Measurements from ENCODE around the gene SLC25A26. TPM values are rescaled to one million over a fixed set of nuclear protein-coding genes. Genes with fewer than 3 reads are reported as not detected.
"Not testable (repeated sequence)": the region's sequence is repeated elsewhere in the genome, so short reads cannot be mapped to it uniquely, and the experiment has no call there.

The SLC25A26 gene
- total RNA-seq, 1 donor from 2014 or later: 18.8 TPM

DNA sequence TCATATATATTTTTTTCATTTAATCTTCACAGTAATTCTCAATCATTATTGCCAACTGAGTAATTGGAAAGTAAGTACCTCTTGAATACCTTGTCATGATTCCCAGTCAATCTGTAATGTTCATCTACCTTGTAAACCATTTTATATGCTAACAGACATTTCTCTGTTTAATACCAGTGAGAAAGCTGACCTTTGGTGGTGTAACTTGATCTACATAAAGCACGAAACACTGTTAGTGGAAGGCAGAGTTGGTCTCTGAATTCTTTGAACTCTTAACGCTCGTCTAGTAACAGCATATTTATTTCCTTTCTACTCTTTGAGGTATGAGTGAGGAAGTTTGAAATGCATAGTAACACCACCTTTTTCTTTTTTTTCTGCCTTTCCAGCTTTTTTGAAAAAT lies 59.5 kb downstream of the SLC25A26 start:
- intact Hi-C loops (cut with micrococcal nuclease): no loop called here
- H3K4me1 Mint-ChIP-seq (ENCODE audit: low read depth): peaks cover 21% of the 10 kb centered on the region
- peaks cover 2% of the 10 kb centered on the region for H3K36me3 Mint-ChIP-seq (ENCODE audit: low read depth)
- no peaks in the 10 kb centered on the region for H3K9me3 Mint-ChIP-seq
- no peak overlapping the region for H3K27ac Mint-ChIP-seq
- H3K4me3 Mint-ChIP-seq: no peak overlapping the region
- no peak for DNase-seq (ENCODE audit: low spot score)
- no peaks in the 10 kb centered on the region for H3K27me3 Mint-ChIP-seq (ENCODE audit: insufficient read depth)

GRCh38 chr3:66291922-66292321 lies 71.1 kb downstream of the SLC25A26 start:
- H3K4me3 Mint-ChIP-seq; H3K27me3 Mint-ChIP-seq (ENCODE audit: insufficient read depth); H3K27ac Mint-ChIP-seq; H3K36me3 Mint-ChIP-seq (ENCODE audit: low read depth); intact Hi-C loops (cut with micrococcal nuclease); H3K4me1 Mint-ChIP-seq (ENCODE audit: low read depth); DNase-seq (ENCODE audit: low spot score): not testable (repeated sequence)
- peaks cover 17% of the 10 kb centered on the region for H3K9me3 Mint-ChIP-seq

- Mint-ChIP-seq H3K4me3 (no peak overlapping the region), H3K4me1 (ENCODE audit: low read depth) (peaks cover 32% of the 10 kb centered on the region), H3K9me3 (no peaks in the 10 kb centered on the region), H3K27ac (no peak overlapping the region), H3K36me3 (ENCODE audit: low read depth) (peaks cover 15% of the 10 kb centered on the region), H3K27me3 (ENCODE audit: insufficient read depth) (no peaks in the 10 kb centered on the region)
- no peak for DNase-seq (ENCODE audit: low spot score)
- intact Hi-C loops (cut with micrococcal nuclease): no loop called here
Observed at GRCh38 chr3:66297260-66297873, 76.6 kb downstream of the SLC25A26 start.

DNA sequence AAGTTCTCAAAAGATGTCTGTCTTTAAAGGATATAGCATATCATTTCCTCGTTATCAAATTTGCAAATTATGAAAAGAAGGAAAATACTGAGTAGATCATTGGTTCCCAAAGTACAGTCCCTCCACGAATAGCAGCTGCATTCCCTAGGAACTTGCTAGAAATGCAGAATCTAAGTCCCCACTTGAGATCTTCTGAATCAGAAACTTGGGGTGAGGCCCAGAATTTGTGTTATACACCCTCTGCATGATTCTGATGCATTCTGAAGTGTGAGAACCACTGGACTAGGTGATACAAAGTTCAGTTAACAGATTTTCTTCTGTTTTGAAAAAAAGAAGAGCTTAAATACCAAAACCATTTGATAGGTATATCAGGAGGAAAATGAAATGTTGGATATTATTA lies 77.1 kb downstream of the SLC25A26 start:
- H3K4me3 Mint-ChIP-seq: no peak overlapping the region
- no peaks in the 10 kb centered on the region for H3K9me3 Mint-ChIP-seq
- intact Hi-C loops (cut with micrococcal nuclease): loop anchor here (2.0 kb wide), 1 partner anchor 17 kb away; no protein-coding TSS in a partner anchor
- DNase-seq (ENCODE audit: low spot score): no peak
- no peaks in the 10 kb centered on the region for H3K27me3 Mint-ChIP-seq (ENCODE audit: insufficient read depth)
- no peak overlapping the region for H3K27ac Mint-ChIP-seq
- H3K36me3 Mint-ChIP-seq (ENCODE audit: low read depth): peaks cover 15% of the 10 kb centered on the region
- H3K4me1 Mint-ChIP-seq (ENCODE audit: low read depth): peaks cover 38% of the 10 kb centered on the region

GRCh38 chr3:66298591-66298990 lies 77.8 kb downstream of the SLC25A26 start:
- Mint-ChIP-seq H3K4me1 (ENCODE audit: low read depth) (peaks cover 45% of the 10 kb centered on the region), H3K36me3 (ENCODE audit: low read depth) (peaks cover 15% of the 10 kb centered on the region), H3K9me3 (no peaks in the 10 kb centered on the region), H3K27ac (peak overlapping the region; percentile 13), H3K4me3 (no peak overlapping the region), H3K27me3 (ENCODE audit: insufficient read depth) (no peaks in the 10 kb centered on the region)
- no peak for DNase-seq (ENCODE audit: low spot score)
- intact Hi-C loops (cut with micrococcal nuclease): loop anchor here (2.0 kb wide), 1 partner anchor 16 kb away; no protein-coding TSS in a partner anchor

DNA sequence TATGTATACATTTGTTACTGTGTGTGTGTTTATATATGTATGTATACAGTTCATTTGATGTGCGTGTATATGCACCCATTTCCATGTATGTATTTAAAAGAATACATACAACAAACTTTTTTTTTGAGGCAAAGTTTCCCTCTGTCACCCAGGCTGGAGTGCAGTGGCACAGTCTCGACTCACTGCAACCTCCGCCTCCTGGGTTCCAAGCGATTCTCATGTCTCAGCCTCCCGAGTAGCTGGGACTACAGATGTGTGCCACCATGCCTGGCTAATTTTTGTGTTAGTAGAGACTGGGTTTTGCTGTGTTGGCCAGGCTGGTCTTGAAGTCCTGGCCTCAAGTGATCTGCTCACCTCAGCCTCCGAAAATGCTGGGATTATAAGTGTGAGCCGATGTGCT lies 78.3 kb downstream of the SLC25A26 start:
- peaks cover 49% of the 10 kb centered on the region for H3K4me1 Mint-ChIP-seq (ENCODE audit: low read depth)
- H3K9me3 Mint-ChIP-seq; DNase-seq (ENCODE audit: low spot score); H3K27me3 Mint-ChIP-seq (ENCODE audit: insufficient read depth); H3K4me3 Mint-ChIP-seq: not testable (repeated sequence)
- peaks cover 15% of the 10 kb centered on the region for H3K36me3 Mint-ChIP-seq (ENCODE audit: low read depth)
- intact Hi-C loops (cut with micrococcal nuclease): loop anchor here (2.0 kb wide), 1 partner anchor 16 kb away; no protein-coding TSS in a partner anchor
- peak overlapping the region; percentile 13 for H3K27ac Mint-ChIP-seq

DNA sequence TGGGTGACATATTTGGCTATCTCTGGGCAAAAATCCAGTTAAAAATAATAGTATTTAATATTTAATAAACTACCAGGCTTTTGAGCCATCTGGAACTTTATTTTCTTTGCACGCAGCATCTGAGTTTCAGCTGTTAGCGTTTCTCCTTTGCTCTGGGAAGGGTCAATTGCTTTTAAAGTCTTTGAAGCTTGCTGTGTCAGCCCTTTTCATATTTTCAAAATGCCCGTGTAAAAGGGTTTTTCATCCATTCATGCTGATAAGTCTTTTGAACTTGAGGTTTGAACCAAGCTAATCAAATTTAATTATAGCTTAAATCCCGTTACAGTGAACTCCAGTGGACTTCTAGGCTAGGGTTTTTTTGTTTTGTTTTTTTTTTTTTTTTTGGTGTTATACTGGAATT lies 79.1 kb downstream of the SLC25A26 start:
- intact Hi-C loops (cut with micrococcal nuclease): loop anchor here (2.0 to 5.0 kb wide), 2 partner anchors 15 to 1352 kb away; partner anchors contain the start of gene SUCLG2
- peaks cover 58% of the 10 kb centered on the region for H3K4me1 Mint-ChIP-seq (ENCODE audit: low read depth)
- H3K4me3 Mint-ChIP-seq: no peak overlapping the region
- H3K36me3 Mint-ChIP-seq (ENCODE audit: low read depth): peaks cover 17% of the 10 kb centered on the region
- DNase-seq (ENCODE audit: low spot score): no peak
- no peak overlapping the region for H3K27ac Mint-ChIP-seq
- H3K9me3 Mint-ChIP-seq: no peaks in the 10 kb centered on the region
- H3K27me3 Mint-ChIP-seq (ENCODE audit: insufficient read depth): no peaks in the 10 kb centered on the region

- DNase-seq (ENCODE audit: low spot score): peak; percentile 37
- no peaks in the 10 kb centered on the region for H3K27me3 Mint-ChIP-seq (ENCODE audit: insufficient read depth)
- peak overlapping the region; percentile 32 for H3K4me3 Mint-ChIP-seq
- H3K36me3 Mint-ChIP-seq (ENCODE audit: low read depth): peaks cover 25% of the 10 kb centered on the region
- H3K9me3 Mint-ChIP-seq: peaks cover 5% of the 10 kb centered on the region
- peaks cover 65% of the 10 kb centered on the region for H3K4me1 Mint-ChIP-seq (ENCODE audit: low read depth)
- peak overlapping the region; percentile 91 for H3K27ac Mint-ChIP-seq
- intact Hi-C loops (cut with micrococcal nuclease): loop anchor here (1.0 to 5.0 kb wide), 7 partner anchors 19 to 1350 kb away; partner anchors contain the start of genes KBTBD8, LRIG1, SLC25A26 and SUCLG2
Observed at GRCh38 chr3:66302288-66302687, 81.5 kb downstream of the SLC25A26 start.

DNA sequence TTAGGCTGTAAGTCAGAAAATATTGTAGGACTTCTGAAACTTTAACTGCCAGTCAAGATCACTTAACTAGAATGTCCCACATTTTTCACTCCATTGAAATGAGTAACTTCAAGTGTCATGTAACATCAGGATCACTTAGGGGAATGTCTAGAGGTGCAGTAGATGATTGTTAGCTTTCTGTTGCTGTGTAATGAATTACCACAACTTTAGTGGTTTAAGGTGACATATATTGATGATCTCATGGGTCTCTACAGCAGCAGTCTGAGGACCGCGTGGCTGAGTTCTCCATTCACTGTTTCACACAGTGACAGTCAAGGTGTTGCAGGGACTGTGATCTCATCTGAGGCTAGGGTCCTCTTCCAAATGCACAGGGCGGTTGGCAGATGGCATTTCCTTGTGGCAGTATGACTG lies 82.7 kb downstream of the SLC25A26 start:
- peaks cover 5% of the 10 kb centered on the region for H3K9me3 Mint-ChIP-seq
- peak overlapping the region; percentile 91 for H3K27ac Mint-ChIP-seq
- no peaks in the 10 kb centered on the region for H3K27me3 Mint-ChIP-seq (ENCODE audit: insufficient read depth)
- H3K4me1 Mint-ChIP-seq (ENCODE audit: low read depth): peaks cover 57% of the 10 kb centered on the region
- peak; percentile 27 for DNase-seq (ENCODE audit: low spot score)
- peaks cover 23% of the 10 kb centered on the region for H3K36me3 Mint-ChIP-seq (ENCODE audit: low read depth)
- peak overlapping the region; percentile 23 for H3K4me3 Mint-ChIP-seq
- intact Hi-C loops (cut with micrococcal nuclease): loop anchor here (2.0 to 5.0 kb wide), 4 partner anchors 17 to 1349 kb away; partner anchors contain the start of genes LRIG1, SLC25A26 and SUCLG2

GRCh38 chr3:66304293-66304692 lies 83.5 kb downstream of the SLC25A26 start:
- H3K36me3 Mint-ChIP-seq (ENCODE audit: low read depth): peaks cover 23% of the 10 kb centered on the region
- peak overlapping the region; percentile 16 for H3K4me3 Mint-ChIP-seq
- no peak for DNase-seq (ENCODE audit: low spot score)
- intact Hi-C loops (cut with micrococcal nuclease): loop anchor here (5.0 kb wide), 1 partner anchor 1348 kb away; the partner anchor contains the start of gene SUCLG2
- peak overlapping the region; percentile 91 for H3K27ac Mint-ChIP-seq
- H3K4me1 Mint-ChIP-seq (ENCODE audit: low read depth): peaks cover 52% of the 10 kb centered on the region
- H3K9me3 Mint-ChIP-seq: peaks cover 5% of the 10 kb centered on the region
- no peaks in the 10 kb centered on the region for H3K27me3 Mint-ChIP-seq (ENCODE audit: insufficient read depth)

GRCh38 chr3:66306086-66306485 lies 85.3 kb downstream of the SLC25A26 start:
- H3K9me3 Mint-ChIP-seq; intact Hi-C loops (cut with micrococcal nuclease); H3K27ac Mint-ChIP-seq; DNase-seq (ENCODE audit: low spot score); H3K27me3 Mint-ChIP-seq (ENCODE audit: insufficient read depth); H3K4me3 Mint-ChIP-seq: not testable (repeated sequence)
- peaks cover 23% of the 10 kb centered on the region for H3K36me3 Mint-ChIP-seq (ENCODE audit: low read depth)
- peaks cover 51% of the 10 kb centered on the region for H3K4me1 Mint-ChIP-seq (ENCODE audit: low read depth)

DNA sequence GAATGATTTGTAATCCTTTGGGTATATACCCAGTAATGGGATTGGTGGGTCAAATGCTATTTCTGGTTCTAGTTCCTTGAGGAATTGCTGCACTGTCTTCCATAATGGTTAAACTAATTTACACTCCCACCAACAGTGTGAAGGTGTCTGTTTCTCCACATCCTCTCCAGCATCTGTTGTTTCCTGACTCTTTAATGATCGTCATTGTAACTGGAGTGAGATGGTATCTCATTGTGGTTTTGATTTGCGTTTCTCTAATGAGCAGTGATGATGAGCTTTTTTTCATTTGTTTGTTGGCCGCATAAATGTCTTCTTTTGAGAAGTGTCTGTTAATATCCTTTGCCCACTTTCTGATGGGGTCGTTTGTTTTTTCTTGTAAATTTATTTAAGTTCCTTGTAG lies 86.2 kb downstream of the SLC25A26 start:
- Mint-ChIP-seq H3K36me3 (ENCODE audit: low read depth) (peaks cover 18% of the 10 kb centered on the region), H3K27ac (peak overlapping the region; percentile 26), H3K4me1 (ENCODE audit: low read depth) (peaks cover 42% of the 10 kb centered on the region)
- H3K9me3 Mint-ChIP-seq; H3K27me3 Mint-ChIP-seq (ENCODE audit: insufficient read depth); H3K4me3 Mint-ChIP-seq; DNase-seq (ENCODE audit: low spot score); intact Hi-C loops (cut with micrococcal nuclease): not testable (repeated sequence)

- H3K27ac Mint-ChIP-seq: no peak overlapping the region
- H3K36me3 Mint-ChIP-seq (ENCODE audit: low read depth): peaks cover 13% of the 10 kb centered on the region
- intact Hi-C loops (cut with micrococcal nuclease): no loop called here
- peaks cover 21% of the 10 kb centered on the region for H3K4me1 Mint-ChIP-seq (ENCODE audit: low read depth)
- DNase-seq (ENCODE audit: low spot score): no peak
- H3K9me3 Mint-ChIP-seq: peaks cover 20% of the 10 kb centered on the region
- H3K4me3 Mint-ChIP-seq: no peak overlapping the region
- no peaks in the 10 kb centered on the region for H3K27me3 Mint-ChIP-seq (ENCODE audit: insufficient read depth)
Observed at GRCh38 chr3:66312039-66312438, 91.2 kb downstream of the SLC25A26 start.
